ENCODE results near the gene RPL7L1. TPM values are rescaled to one million over a fixed set of nuclear protein-coding genes. Genes with fewer than 3 reads are reported as not detected.

Gene RPL7L1
- total RNA-seq, 1 experiment from 2014 or later: 84.1 TPM

DNA sequence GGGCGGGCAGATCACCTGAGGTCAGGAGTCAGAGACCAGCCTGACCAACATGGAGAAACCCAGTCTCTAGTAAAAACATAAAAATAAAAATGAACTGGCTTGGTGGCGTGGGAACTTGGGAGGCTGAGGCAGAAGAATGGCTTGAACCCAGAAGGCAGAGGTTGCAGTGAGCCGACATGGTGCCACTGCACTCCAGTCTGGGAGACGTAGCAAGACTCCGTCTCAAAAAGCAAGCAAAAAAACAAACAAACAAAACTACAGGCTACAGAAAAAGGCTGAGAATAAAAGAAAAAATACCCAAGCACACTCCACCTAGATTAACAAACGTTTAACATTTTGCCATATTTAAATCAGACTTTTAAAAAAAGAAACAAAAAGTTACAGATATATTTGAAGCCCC lies 42.4 kb downstream of the RPL7L1 start:
- no peaks in the 10 kb centered on the region for H3K4me1 ChIP-seq (replicated peaks; ENCODE audit: insufficient read depth)
- no peaks in the 10 kb centered on the region for H3K9me3 ChIP-seq (ENCODE audit: insufficient read depth, low read depth)
- H3K27me3 ChIP-seq (ENCODE audit: insufficient read depth, low read depth): no peaks in the 10 kb centered on the region
- H3F3A ChIP-seq (ENCODE audit: insufficient read depth, low read depth): peaks cover 9% of the 10 kb centered on the region; the same call in 1 of the 2 replicates
- intact Hi-C loops (cut with micrococcal nuclease; ENCODE audit: unreplicated experiment): no loop called here
- POLR2A ChIA-PET (ENCODE audit: unreplicated experiment): no interaction called here
- no peak overlapping the region for H3K4me2 ChIP-seq
- CTCF ChIA-PET: interaction anchor here (0.6 kb wide), 1 partner anchor 38 kb away, joined by 8 read pairs; no protein-coding TSS in a partner anchor
- no peaks in the 10 kb centered on the region for H3K79me2 ChIP-seq (ENCODE audit: low read depth)
- TF ChIP-seq, protein P1, sequence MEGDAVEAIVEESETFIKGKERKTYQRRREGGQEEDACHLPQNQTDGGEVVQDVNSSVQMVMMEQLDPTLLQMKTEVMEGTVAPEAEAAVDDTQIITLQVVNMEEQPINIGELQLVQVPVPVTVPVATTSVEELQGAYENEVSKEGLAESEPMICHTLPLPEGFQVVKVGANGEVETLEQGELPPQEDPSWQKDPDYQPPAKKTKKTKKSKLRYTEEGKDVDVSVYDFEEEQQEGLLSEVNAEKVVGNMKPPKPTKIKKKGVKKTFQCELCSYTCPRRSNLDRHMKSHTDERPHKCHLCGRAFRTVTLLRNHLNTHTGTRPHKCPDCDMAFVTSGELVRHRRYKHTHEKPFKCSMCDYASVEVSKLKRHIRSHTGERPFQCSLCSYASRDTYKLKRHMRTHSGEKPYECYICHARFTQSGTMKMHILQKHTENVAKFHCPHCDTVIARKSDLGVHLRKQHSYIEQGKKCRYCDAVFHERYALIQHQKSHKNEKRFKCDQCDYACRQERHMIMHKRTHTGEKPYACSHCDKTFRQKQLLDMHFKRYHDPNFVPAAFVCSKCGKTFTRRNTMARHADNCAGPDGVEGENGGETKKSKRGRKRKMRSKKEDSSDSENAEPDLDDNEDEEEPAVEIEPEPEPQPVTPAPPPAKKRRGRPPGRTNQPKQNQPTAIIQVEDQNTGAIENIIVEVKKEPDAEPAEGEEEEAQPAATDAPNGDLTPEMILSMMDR (conservative IDR thresholded peaks at IDR 0.05): no peak
- TF ChIP-seq EZH2 (IDR thresholded peaks at IDR 0.05; ENCODE audit: low read depth): no peak
- no TSS peak for BruUV-seq (replicated peaks)
- H4K20me1 ChIP-seq (ENCODE audit: insufficient read depth): no peaks in the 10 kb centered on the region
- H3K27ac ChIP-seq: no peak overlapping the region
- H3K9me2 ChIP-seq (ENCODE audit: insufficient read depth): no peaks in the 10 kb centered on the region
- no peak overlapping the region for H2AFZ ChIP-seq
- DNase-seq: no peak
- H3K36me3 ChIP-seq (ENCODE audit: low read depth): no peaks in the 10 kb centered on the region
- no peak overlapping the region for H3K4me3 ChIP-seq

DNA sequence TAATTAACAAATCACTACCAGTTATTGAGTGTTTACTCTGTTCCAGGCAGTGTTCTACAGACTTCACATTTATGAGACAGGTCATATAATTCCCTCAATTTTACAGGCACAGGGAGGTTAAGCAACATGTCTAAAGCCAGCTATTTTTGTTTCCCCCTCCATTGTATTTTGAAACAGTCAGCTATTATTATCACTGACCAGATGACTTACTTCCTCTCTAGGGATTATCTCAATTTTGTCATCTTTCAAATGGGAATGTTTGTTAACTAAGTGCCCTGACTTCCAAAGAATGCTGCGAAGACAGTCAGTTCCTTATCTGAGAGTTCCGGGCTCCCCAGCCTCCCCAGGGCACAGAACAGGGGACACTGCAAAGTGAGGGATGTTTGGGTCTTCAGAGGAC lies 44.2 kb downstream of the RPL7L1 start:
- intact Hi-C loops (cut with micrococcal nuclease; ENCODE audit: unreplicated experiment): no loop called here
- CTCF ChIA-PET: no interaction called here
- Histone ChIP-seq H4K20me1 (ENCODE audit: insufficient read depth) (no peaks in the 10 kb centered on the region), H3K9me2 (ENCODE audit: insufficient read depth) (no peaks in the 10 kb centered on the region), H3F3A (ENCODE audit: insufficient read depth, low read depth) (peaks cover 18% of the 10 kb centered on the region; the same call in 1 of the 2 replicates), H2AFZ (no peak overlapping the region), H3K4me3 (no peak overlapping the region), H3K4me2 (no peak overlapping the region), H3K36me3 (ENCODE audit: low read depth) (no peaks in the 10 kb centered on the region), H3K9me3 (ENCODE audit: insufficient read depth, low read depth) (no peaks in the 10 kb centered on the region), H3K27me3 (ENCODE audit: insufficient read depth, low read depth) (no peaks in the 10 kb centered on the region), H3K4me1 (replicated peaks; ENCODE audit: insufficient read depth) (peaks cover 7% of the 10 kb centered on the region), H3K27ac (no peak overlapping the region), H3K79me2 (ENCODE audit: low read depth) (no peaks in the 10 kb centered on the region)
- DNase-seq: no peak
- POLR2A ChIA-PET (ENCODE audit: unreplicated experiment): no interaction called here
- no peak for TF ChIP-seq EZH2 (IDR thresholded peaks at IDR 0.05; ENCODE audit: low read depth)
- TF ChIP-seq, protein P1 (conservative IDR thresholded peaks at IDR 0.05): no peak
- no TSS peak for BruUV-seq (replicated peaks)

DNA sequence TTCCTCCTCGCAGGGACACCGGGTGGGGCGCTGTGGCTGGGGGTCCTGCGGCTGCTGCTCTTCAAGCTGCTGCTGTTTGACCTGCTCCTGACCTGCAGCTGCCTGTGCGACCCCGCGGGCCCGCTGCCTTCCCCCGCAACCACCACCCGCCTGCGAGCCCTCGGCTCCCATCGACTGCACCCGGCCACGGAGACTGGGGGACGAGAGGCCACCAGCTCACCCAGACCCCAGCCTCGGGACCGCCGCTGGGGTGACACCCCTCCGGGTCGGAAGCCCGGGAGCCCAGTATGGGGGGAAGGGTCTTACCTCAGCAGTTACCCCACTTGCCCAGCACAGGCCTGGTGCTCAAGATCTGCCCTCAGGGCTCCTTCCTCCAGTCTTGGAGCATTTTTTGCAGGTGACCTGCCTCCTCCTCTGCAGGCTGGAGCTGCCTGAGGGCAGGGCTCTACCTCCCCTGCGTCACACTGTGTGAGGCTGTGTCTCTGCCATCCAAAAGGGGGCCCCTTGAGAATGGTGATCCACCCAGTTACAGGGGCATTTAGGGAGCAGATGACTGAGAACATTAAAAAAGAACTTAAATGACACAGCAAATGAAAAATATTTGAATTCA lies 45.9 kb downstream of the RPL7L1 start:
- intact Hi-C loops (cut with micrococcal nuclease; ENCODE audit: unreplicated experiment): loop anchor here (5.0 kb wide), 1 partner anchor 87 kb away; the partner anchor contains the start of genes KLHDC3 and MEA1
- peaks cover 2% of the 10 kb centered on the region for H3K79me2 ChIP-seq (ENCODE audit: low read depth)
- no peak overlapping the region for H2AFZ ChIP-seq
- no peak overlapping the region for H3K4me3 ChIP-seq
- peaks cover 8% of the 10 kb centered on the region for H3K4me1 ChIP-seq (replicated peaks; ENCODE audit: insufficient read depth)
- ChIA-PET POLR2A (ENCODE audit: unreplicated experiment) (no interaction called here), CTCF (no interaction called here)
- H3K4me2 ChIP-seq: no peak overlapping the region
- H3K27ac ChIP-seq: no peak overlapping the region
- DNase-seq: no peak
- BruUV-seq (replicated peaks): no TSS peak
- no peaks in the 10 kb centered on the region for H3K9me2 ChIP-seq (ENCODE audit: insufficient read depth)
- H3K27me3 ChIP-seq (ENCODE audit: insufficient read depth, low read depth): no peaks in the 10 kb centered on the region
- TF ChIP-seq, protein P1 (conservative IDR thresholded peaks at IDR 0.05): no peak
- no peak for TF ChIP-seq EZH2 (IDR thresholded peaks at IDR 0.05; ENCODE audit: low read depth)
- H3K36me3 ChIP-seq (ENCODE audit: low read depth): no peaks in the 10 kb centered on the region
- peaks cover 28% of the 10 kb centered on the region for H3F3A ChIP-seq (ENCODE audit: insufficient read depth, low read depth)
- H4K20me1 ChIP-seq (ENCODE audit: insufficient read depth): no peaks in the 10 kb centered on the region
- H3K9me3 ChIP-seq (ENCODE audit: insufficient read depth, low read depth): no peaks in the 10 kb centered on the region

Measured in PC-9 (cell line).